Measurements from ENCODE around the gene WFDC8. TPM values are rescaled to one million over a fixed set of nuclear protein-coding genes. Genes with fewer than 3 reads are reported as not detected.
A peak's percentile ranks its signal among the peaks of the same experiment; 100 is the strongest.

WFDC8 gene
- total and polyA plus RNA-seq, 2 of the 13 experiments (the other 11 are each of a cell fraction or from before 2014, with no cell fraction given), result not detected

DNA sequence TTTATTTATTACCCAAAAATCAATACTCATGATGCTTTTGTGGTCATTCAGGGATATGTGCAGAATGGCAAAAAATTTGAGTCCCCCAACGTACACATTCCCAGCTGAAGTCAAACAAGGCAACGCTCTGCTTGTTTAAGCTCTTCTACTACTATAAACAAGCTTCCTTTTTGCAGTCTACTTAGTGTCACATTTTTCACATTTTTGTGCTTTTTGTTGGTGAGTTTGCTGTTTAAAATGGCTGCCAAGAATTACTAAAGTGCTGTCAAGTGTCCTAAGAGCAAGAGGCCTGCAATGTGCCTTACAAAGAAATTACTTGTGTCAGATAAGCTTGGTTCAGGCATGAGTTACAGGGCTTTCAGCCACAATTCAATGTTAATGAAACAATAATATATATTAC is 2.1 kb downstream of the WFDC8 start:
- Histone ChIP-seq H3K4me3 (replicated peaks in 1 of 3; ENCODE audit: insufficient read depth in 1 of 3, low read depth in 2 of 3, low read length in 3 of 3) (no peak overlapping the region), H3K9ac (ENCODE audit: insufficient read depth, low read depth, low read length) (no peak overlapping the region), H3K27ac (ENCODE audit: extremely low read length, insufficient read depth, low read length) (no peak overlapping the region), H2AFZ (ENCODE audit: low read length) (no peak overlapping the region), H4K20me1 (ENCODE audit: insufficient read depth, low read length) (no peaks in the 10 kb centered on the region), H3K4me2 (ENCODE audit: low read depth, low read length) (no peak overlapping the region), H3K4me1 (ENCODE audit: insufficient read depth, low read length) (peaks cover 5% of the 10 kb centered on the region; the same call in 1 of the 2 replicates), H3K9me3 (ENCODE audit: low read length) (no peaks in the 10 kb centered on the region), H3K27me3 (ENCODE audit: control insufficient read depth in 1 of 2, insufficient read depth in 2 of 2, low read length in 2 of 2) (peaks cover 0 to 5% of the 10 kb centered on the region in 2 experiments; a peak in 1 of 5 replicates), H3K36me3 (replicated peaks in 1 of 2; ENCODE audit: control insufficient read depth in 1 of 2, insufficient read depth in 2 of 2, low read length in 2 of 2) (no peaks in the 10 kb centered on the region), H3K79me2 (ENCODE audit: insufficient read depth, low read length) (no peaks in the 10 kb centered on the region)
- WGBS (ENCODE audit: low lambda C conversion rate), result 2% methylated on average over 2 of the region's 2 CpGs
- no TSS peak for BruUV-seq (replicated peaks)
- FAIRE-seq (no peak), ATAC-seq (no peak; the same call in 2 of the 3 replicates), DNase-seq (ENCODE audit: low spot score) (peak; percentile 37)
- intact Hi-C loops (cut with micrococcal nuclease; ENCODE audit: unreplicated experiment) (no loop called here), in situ Hi-C loops (cut with HindIII; ENCODE audit: extremely low pct_ligation_motif_present, low pct_unique_long_range_greater_than_20kb) (no loop called here)
- ChIA-PET CTCF (ENCODE audit: low intra/inter-chr PET ratio, low total read pairs) (no interaction called here), POLR2A (no interaction called here)
- TF ChIP-seq TEAD3 (CRISPR knock-in tag; optimal IDR thresholded peaks at IDR 0.05; ENCODE audit: borderline replicate concordance) (peak; percentile 25), ZNF124 (CRISPR knock-in tag; IDR thresholded peaks at IDR 0.05) (no peak), CENPBD1 (CRISPR knock-in tag; IDR thresholded peaks at IDR 0.05; ENCODE audit: borderline replicate concordance, low read depth) (no peak), NFYC (CRISPR knock-in tag; IDR thresholded peaks at IDR 0.05) (no peak), MAFF (IDR thresholded peaks at IDR 0.05; ENCODE audit: low read depth, low read length) (0 out of 2 replicates have a peak, but pooled peaks have one; percentile 17)
- TF ChIP-seq, protein P1, sequence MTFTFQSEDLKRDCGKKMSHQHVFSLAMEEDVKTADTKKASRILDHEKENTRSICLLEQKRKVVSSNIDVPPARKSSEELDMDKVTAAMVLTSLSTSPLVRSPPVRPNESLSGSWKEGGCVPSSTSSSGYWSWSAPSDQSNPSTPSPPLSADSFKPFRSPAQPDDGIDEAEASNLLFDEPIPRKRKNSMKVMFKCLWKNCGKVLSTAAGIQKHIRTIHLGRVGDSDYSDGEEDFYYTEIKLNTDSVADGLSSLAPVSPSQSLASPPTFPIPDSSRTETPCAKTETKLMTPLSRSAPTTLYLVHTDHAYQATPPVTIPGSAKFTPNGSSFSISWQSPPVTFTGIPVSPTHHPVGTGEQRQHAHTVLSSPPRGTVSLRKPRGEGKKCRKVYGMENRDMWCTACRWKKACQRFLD (CRISPR knock-in tag; IDR thresholded peaks at IDR 0.05; ENCODE audit: borderline replicate concordance), result no peak
- TF ChIP-seq, protein P2, sequence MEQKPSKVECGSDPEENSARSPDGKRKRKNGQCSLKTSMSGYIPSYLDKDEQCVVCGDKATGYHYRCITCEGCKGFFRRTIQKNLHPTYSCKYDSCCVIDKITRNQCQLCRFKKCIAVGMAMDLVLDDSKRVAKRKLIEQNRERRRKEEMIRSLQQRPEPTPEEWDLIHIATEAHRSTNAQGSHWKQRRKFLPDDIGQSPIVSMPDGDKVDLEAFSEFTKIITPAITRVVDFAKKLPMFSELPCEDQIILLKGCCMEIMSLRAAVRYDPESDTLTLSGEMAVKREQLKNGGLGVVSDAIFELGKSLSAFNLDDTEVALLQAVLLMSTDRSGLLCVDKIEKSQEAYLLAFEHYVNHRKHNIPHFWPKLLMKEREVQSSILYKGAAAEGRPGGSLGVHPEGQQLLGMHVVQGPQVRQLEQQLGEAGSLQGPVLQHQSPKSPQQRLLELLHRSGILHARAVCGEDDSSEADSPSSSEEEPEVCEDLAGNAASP (CRISPR knock-in tag; IDR thresholded peaks at IDR 0.05; ENCODE audit: borderline replicate concordance), result no peak
